ENCODE measurements around the gene MTOR. TPM values are rescaled to one million over a fixed set of nuclear protein-coding genes. Genes with fewer than 3 reads are reported as not detected.
"Not testable (repeated sequence)": the region's sequence is repeated elsewhere in the genome, so short reads cannot be mapped to it uniquely, and the experiment has no call there.

Gene MTOR
- total RNA-seq, 2 experiments from 2014 or later = 55.9 to 57.5 TPM

DNA sequence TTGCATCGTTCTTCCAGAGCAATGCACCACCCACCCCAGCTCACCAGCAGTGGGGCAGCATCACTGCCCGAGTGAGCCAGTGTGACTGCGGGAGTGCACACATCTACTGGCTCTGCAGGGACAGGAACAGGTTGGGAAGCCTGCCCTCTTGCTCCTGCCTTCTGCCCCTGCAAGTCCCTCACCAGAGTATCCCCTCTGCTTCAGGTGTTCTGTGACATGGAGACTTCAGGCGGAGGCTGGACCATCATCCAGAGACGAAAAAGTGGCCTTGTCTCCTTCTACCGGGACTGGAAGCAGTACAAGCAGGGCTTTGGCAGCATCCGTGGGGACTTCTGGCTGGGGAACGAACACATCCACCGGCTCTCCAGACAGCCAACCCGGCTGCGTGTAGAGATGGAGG is 69.0 kb downstream of the MTOR start:
- CTCF ChIA-PET = no interaction called here
- Mint-ChIP-seq H3K9me3 (ENCODE audit: insufficient read depth) (no peaks in the 10 kb centered on the region), H3K27ac (no peak overlapping the region), H3K4me3 (no peak overlapping the region), H3K4me1 (ENCODE audit: low read depth) (no peaks in the 10 kb centered on the region), H3K27me3 (ENCODE audit: low read depth) (no peaks in the 10 kb centered on the region), H3K36me3 (ENCODE audit: low read depth) (peaks cover 30% of the 10 kb centered on the region)
- POLR2A ChIA-PET = no interaction called here
- ATAC-seq (no peak), DNase-seq (no peak)

DNA sequence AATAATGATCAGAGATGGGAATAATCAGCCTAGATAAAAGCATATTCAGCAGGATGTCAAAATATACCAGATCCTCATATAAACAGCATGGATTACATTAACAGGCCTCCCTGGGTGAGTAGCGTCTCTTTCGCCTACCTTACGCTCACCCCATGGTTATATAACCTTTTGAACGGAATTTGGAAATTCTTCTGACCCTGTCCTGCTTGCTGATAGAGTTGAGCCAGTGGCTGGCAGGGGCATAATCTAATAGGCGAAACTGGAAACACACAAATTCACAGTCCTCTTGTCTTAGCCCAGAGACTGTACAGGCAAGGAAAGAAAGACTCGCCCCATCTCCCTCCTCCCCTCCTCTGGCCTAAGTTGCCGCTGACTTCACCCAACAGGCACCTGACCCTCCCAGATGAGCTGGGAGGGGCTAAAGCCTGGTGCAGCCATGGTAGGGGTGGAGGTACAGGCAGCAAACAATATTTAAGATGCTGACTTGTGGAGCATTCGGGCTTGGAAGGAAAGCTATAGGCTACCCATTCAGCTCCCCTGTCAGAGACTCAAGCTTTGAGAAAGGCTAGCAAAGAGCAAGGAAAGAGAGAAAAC is 73.4 kb downstream of the MTOR start, which contains the start of gene ANGPTL7:
TSS of gene ANGPTL7 (plus strand) at position 498 of the 594 bp plus-strand sequence. CDS start 225 bp downstream, outside the sequence.
- Mint-ChIP-seq H3K27ac (no peak within 1 kb of the TSS), H3K4me3 (no peak within 1 kb of the TSS), H3K4me1 (ENCODE audit: low read depth) (no peaks in the 10 kb centered on the region), H3K9me3 (ENCODE audit: insufficient read depth) (no peaks in the 10 kb centered on the region), H3K36me3 (ENCODE audit: low read depth) (peaks cover 12% of the 10 kb centered on the region), H3K27me3 (ENCODE audit: low read depth) (no peaks in the 10 kb centered on the region)
- ATAC-seq (no peak), DNase-seq (no peak)
- CTCF ChIA-PET = interaction anchor here (1.8 kb wide), 1 partner anchor 151 kb away, joined by 7 read pairs; no protein-coding TSS in a partner anchor
- POLR2A ChIA-PET = no interaction called here

DNA sequence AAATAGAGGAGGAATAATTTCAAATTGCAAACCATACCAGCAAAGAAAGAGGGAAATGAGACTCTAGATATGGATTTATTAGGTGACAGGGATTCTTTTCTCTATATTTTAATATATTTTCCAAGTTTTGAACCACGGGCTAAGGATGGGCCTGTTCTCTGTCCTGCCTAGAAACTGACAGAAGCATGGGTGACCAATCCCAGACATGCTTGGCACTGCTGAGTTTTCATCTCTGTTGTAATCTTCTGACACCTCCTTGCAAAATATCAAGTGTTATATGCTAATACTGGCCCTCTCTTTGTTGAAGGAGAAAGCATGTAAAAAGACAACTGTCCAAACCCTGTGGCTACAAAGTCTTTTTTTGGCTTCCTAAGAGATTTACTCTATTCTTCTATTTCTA is 74.0 kb downstream of the MTOR start:
- H3K27me3 Mint-ChIP-seq (ENCODE audit: low read depth) = no peaks in the 10 kb centered on the region
- no peak for DNase-seq
- POLR2A ChIA-PET = interaction anchor here (0.6 kb wide), 1 partner anchor 42 kb away, joined by 4 read pairs; no protein-coding TSS in a partner anchor
- no peaks in the 10 kb centered on the region for H3K4me1 Mint-ChIP-seq (ENCODE audit: low read depth)
- no peak for ATAC-seq
- H3K27ac Mint-ChIP-seq = no peak overlapping the region
- CTCF ChIA-PET = no interaction called here
- no peaks in the 10 kb centered on the region for H3K9me3 Mint-ChIP-seq (ENCODE audit: insufficient read depth)
- peaks cover 11% of the 10 kb centered on the region for H3K36me3 Mint-ChIP-seq (ENCODE audit: low read depth)
- no peak overlapping the region for H3K4me3 Mint-ChIP-seq

DNA sequence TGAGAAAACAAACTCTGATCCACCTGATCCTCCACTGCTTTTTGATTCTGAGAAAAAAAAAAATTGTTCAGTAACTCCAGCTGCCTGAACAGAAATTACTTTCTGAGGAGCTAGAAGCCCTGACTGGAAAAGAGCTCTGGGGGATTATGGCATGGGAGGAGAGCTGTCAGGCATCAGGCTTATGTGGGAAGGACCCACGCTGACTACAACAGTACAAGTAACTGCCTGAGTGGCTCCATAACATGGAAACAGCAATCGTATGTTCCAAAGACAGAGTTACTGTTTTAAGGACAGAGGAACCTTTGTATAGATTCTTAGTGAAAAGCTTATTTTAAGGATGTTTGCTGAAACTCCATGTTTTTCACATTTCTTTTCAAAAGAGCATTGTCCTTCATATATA is 74.4 kb downstream of the MTOR start:
- no peak overlapping the region for H3K4me3 Mint-ChIP-seq
- POLR2A ChIA-PET = interaction anchor here (0.6 kb wide), 1 partner anchor 42 kb away, joined by 4 read pairs; no protein-coding TSS in a partner anchor
- H3K4me1 Mint-ChIP-seq (ENCODE audit: low read depth) = no peaks in the 10 kb centered on the region
- no peak for ATAC-seq
- H3K36me3 Mint-ChIP-seq (ENCODE audit: low read depth) = peaks cover 9% of the 10 kb centered on the region
- no peaks in the 10 kb centered on the region for H3K27me3 Mint-ChIP-seq (ENCODE audit: low read depth)
- H3K9me3 Mint-ChIP-seq (ENCODE audit: insufficient read depth) = no peaks in the 10 kb centered on the region
- CTCF ChIA-PET = no interaction called here
- no peak for DNase-seq
- H3K27ac Mint-ChIP-seq = no peak overlapping the region

DNA sequence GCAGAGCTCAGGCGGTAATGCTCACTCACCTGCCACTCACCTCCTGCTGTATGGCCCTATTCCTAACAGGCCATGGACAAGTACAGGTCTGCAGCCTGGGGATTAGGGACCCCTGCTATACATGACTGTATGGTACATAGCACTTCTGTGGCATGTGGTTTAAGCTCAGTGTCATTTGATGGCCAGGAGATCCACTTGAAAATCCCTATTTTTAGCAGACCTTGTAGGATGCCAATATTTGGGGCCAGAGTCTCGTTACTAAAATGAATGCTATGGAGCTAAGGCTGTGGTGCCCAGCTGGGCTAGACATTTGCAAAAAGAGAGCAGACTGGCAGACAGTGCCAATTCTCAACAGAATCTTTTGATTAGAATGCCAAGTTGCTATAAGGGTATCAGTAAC is 74.9 kb downstream of the MTOR start:
- Mint-ChIP-seq H3K36me3 (ENCODE audit: low read depth) (peaks cover 6% of the 10 kb centered on the region), H3K9me3 (ENCODE audit: insufficient read depth) (no peaks in the 10 kb centered on the region)
- CTCF ChIA-PET = no interaction called here

DNA sequence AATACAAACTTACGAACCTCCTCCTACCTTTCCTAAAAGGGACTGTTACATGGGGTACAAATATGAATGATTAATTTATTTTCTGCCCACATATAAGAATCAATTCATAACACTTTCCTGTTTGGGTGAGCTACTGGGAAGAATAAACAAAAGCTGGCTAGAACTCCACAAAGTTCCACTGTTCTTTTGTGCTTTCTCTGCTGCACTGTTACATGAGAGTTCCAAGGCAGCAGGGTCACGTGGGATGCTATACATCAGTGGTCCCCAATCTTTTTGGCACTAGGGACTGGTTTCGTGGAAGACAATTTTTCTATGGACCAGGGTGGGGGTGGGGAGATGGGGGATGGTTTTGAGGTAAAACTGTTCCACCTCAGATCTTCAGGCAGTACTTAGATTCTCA is 75.4 kb downstream of the MTOR start:
- Mint-ChIP-seq H3K4me1 (ENCODE audit: low read depth) (no peaks in the 10 kb centered on the region), H3K4me3 (no peak overlapping the region), H3K36me3 (ENCODE audit: low read depth) (peaks cover 10% of the 10 kb centered on the region), H3K27me3 (ENCODE audit: low read depth) (no peaks in the 10 kb centered on the region), H3K27ac (no peak overlapping the region), H3K9me3 (ENCODE audit: insufficient read depth) (no peaks in the 10 kb centered on the region)
- ATAC-seq (no peak), DNase-seq (no peak)
- CTCF ChIA-PET = interaction anchor here (1.0 to 1.4 kb wide), 2 partner anchors 21 to 149 kb away, joined by 3 to 9 read pairs; no protein-coding TSS in a partner anchor
- POLR2A ChIA-PET = no interaction called here

More for the DNA sequence above, 74.9 kb downstream of the MTOR start:
- Mint-ChIP-seq H3K27ac (no peak overlapping the region), H3K4me1 (ENCODE audit: low read depth) (no peaks in the 10 kb centered on the region), H3K4me3 (no peak overlapping the region), H3K27me3 (ENCODE audit: low read depth) (no peaks in the 10 kb centered on the region)
- DNase-seq (no peak), ATAC-seq (no peak)
- POLR2A ChIA-PET = no interaction called here

DNA sequence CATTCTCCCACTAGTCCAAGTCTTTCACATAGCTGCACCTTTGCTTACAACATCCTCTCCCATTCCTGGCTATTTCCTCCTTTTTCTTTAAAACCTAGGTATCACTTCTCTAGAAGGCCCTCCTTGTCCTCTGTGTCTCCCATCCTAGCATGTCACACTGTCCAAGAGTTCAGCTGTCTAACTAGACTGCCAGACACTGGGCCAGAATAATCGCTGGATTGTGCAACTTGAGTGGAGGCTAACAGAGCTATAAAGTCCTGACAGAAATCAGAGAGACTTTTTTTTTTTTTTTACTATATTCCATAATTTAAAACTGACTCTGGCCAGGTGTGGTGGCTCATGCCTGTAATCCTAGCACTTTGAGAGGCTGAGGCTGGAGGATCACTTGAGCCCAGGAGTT is 77.4 kb downstream of the MTOR start:
- no peak overlapping the region for H3K4me3 Mint-ChIP-seq
- DNase-seq = no peak
- no peaks in the 10 kb centered on the region for H3K4me1 Mint-ChIP-seq (ENCODE audit: low read depth)
- POLR2A ChIA-PET = no interaction called here
- H3K9me3 Mint-ChIP-seq (ENCODE audit: insufficient read depth) = no peaks in the 10 kb centered on the region
- no peak overlapping the region for H3K27ac Mint-ChIP-seq
- no peak for ATAC-seq
- H3K36me3 Mint-ChIP-seq (ENCODE audit: low read depth) = peaks cover 17% of the 10 kb centered on the region
- H3K27me3 Mint-ChIP-seq (ENCODE audit: low read depth) = no peaks in the 10 kb centered on the region
- CTCF ChIA-PET = interaction anchor here (0.7 kb wide), 1 partner anchor 147 kb away, joined by 3 read pairs; no protein-coding TSS in a partner anchor

DNA sequence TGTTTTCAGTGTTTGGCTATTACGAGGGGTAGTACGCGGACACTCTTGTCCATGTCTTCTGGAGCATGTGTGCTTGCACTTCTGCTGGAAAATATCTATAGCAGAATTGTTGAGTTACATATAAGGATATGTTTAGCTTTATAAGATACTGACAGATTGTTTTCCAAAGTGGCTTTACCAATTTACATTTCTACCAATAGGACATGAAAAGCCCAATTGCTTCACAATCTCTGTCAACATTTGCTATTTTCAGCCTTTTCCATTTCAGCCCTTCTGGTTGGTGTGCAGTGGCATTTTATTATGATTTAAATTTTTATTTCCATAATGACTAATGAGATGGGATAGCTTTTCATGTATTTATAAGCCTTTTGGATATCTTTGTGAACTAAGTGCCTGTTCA is 79.5 kb downstream of the MTOR start:
- no peak overlapping the region for H3K4me3 Mint-ChIP-seq
- peaks cover 19% of the 10 kb centered on the region for H3K36me3 Mint-ChIP-seq (ENCODE audit: low read depth)
- no peak for ATAC-seq
- DNase-seq = no peak
- H3K4me1 Mint-ChIP-seq (ENCODE audit: low read depth) = no peaks in the 10 kb centered on the region
- no peaks in the 10 kb centered on the region for H3K27me3 Mint-ChIP-seq (ENCODE audit: low read depth)
- H3K9me3 Mint-ChIP-seq (ENCODE audit: insufficient read depth) = no peaks in the 10 kb centered on the region
- CTCF ChIA-PET = interaction anchor here (1.0 to 1.1 kb wide), 2 partner anchors 29 to 145 kb away, joined by 3 read pairs; no protein-coding TSS in a partner anchor
- no peak overlapping the region for H3K27ac Mint-ChIP-seq
- POLR2A ChIA-PET = no interaction called here

DNA sequence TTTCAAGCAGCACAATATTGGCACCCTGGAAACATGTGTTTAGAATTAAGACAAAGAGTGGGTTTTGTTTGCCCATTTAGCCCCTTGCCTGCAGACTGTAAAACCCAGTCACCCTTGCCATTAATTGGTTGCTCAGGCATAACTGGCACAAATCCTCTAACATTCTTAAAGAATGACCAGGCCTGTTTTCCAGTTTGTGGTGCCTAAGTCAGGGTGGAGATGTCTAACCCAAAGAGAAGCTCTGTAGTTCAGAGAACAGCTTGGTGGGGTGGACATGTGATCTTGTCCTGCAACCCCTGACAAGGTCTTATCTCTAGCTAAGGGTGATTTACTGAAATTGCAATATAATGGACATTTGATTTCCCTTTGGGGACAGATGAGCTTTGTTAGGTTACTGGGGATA is 82.0 kb downstream of the MTOR start:
- Mint-ChIP-seq H3K36me3 (ENCODE audit: low read depth) (peaks cover 20% of the 10 kb centered on the region), H3K9me3 (ENCODE audit: insufficient read depth) (no peaks in the 10 kb centered on the region), H3K27me3 (ENCODE audit: low read depth) (no peaks in the 10 kb centered on the region), H3K27ac (no peak overlapping the region), H3K4me1 (ENCODE audit: low read depth) (no peaks in the 10 kb centered on the region), H3K4me3 (no peak overlapping the region)
- CTCF ChIA-PET = interaction anchor here (0.9 to 2.2 kb wide), 2 partner anchors 142 to 143 kb away, joined by 4 to 6 read pairs; no protein-coding TSS in a partner anchor
- ATAC-seq = no peak
- DNase-seq = no peak
- POLR2A ChIA-PET = no interaction called here

DNA sequence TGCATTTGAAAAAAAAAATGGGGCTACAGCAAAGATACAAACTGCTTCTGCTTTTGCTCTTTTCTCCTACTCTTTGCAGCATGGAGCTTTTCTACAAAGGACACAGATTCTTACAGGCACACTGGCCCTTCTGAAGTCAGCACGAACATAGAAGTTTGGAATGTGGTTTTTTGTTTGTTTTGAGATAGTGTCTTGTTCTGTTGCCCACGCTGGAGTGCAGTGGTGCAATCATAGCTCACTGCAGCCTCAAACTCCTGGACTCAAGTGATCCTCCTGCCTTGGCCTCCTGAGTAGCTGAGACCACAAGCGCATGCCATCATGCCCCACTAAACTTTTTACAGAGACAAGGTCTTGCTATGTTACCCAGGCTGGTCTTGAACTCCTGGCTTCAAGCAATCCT is 82.6 kb downstream of the MTOR start:
- CTCF ChIA-PET = interaction anchor here (0.6 to 2.2 kb wide), 3 partner anchors 107 to 463 kb away, joined by 3 to 6 read pairs (median 3); no protein-coding TSS in a partner anchor
- H3K4me3 Mint-ChIP-seq; H3K4me1 Mint-ChIP-seq (ENCODE audit: low read depth); ATAC-seq; DNase-seq; H3K27ac Mint-ChIP-seq; H3K9me3 Mint-ChIP-seq (ENCODE audit: insufficient read depth); H3K27me3 Mint-ChIP-seq (ENCODE audit: low read depth); POLR2A ChIA-PET: not testable (repeated sequence)
- peaks cover 17% of the 10 kb centered on the region for H3K36me3 Mint-ChIP-seq (ENCODE audit: low read depth)

DNA sequence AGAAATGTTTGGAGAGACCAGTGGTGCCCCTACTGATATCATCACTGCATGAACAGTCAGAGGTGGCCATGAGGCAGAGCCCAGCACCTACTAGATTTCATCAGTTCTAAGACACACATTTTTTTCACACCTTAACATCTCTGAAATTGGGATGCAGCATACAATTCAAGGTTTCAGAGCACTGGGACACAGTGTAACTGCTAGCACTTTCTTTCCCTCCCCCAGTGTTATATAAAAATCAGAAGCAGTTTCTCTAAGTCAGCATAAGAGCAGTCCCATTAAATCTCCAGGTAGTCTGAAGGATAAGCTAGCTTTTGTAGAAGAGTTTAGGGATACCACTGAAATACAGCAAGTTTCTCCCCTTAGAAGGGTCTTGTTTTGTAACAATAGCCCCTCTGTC is 83.2 kb downstream of the MTOR start:
- Mint-ChIP-seq H3K4me3 (no peak overlapping the region), H3K36me3 (ENCODE audit: low read depth) (peaks cover 16% of the 10 kb centered on the region), H3K27me3 (ENCODE audit: low read depth) (no peaks in the 10 kb centered on the region), H3K9me3 (ENCODE audit: insufficient read depth) (no peaks in the 10 kb centered on the region), H3K27ac (no peak overlapping the region), H3K4me1 (ENCODE audit: low read depth) (no peaks in the 10 kb centered on the region)
- ATAC-seq (no peak), DNase-seq (no peak)
- CTCF ChIA-PET = interaction anchor here (0.8 to 2.2 kb wide), 3 partner anchors 11 to 464 kb away, joined by 3 to 6 read pairs (median 3); no protein-coding TSS in a partner anchor
- POLR2A ChIA-PET = no interaction called here

DNA sequence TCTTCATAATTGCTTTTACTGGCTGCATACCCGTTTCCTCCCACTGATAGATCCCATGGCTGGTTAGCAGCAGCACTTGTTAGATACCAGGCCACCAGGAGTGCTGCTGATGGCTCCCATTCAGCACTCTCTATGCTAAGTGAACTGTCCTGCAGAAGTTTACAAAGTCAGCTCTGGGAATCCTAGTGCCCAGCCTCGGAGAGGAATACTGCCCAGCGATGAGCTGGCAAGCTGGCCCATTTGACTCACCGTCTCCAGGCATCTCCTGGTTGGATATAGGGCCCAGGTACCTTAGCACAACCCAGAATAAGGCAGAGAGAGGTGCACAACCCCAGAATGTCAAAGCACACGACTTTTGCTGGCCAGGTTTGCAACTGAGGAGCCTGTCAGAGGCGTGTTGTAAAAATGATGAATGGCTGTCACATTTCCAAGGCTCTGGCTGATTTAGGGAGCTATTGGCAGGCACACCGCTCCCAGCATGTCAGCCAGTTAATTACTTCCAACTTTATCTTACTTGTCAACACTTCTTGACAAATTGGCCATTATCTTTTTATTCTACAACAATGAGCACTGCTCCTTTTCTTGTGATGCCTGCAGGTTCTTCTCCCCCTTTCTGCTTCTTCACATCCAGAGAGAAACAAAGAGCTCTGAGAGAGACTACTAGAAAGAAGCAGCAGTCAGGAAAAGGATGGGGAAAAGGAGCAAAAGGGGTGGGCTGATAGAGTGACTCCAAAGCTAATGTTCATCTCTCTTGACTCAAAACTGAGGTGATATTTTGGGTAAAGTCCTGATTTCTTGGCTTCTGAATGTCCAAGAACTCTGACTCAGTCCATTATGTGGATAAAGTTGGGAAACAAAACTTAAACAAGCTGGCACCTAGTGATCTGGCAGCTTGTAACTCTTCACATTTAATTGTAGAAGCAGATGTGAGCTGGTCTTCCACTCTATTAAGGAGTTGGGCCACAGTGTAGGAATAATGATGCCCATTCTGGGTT is 84.0 kb downstream of the MTOR start:
- CTCF ChIA-PET = interaction anchor here (0.8 to 2.2 kb wide), 2 partner anchors 12 to 140 kb away, joined by 3 to 6 read pairs; no protein-coding TSS in a partner anchor
- ATAC-seq (no peak), DNase-seq (no peak)
- POLR2A ChIA-PET = no interaction called here
- peaks cover 16% of the 10 kb centered on the region for H3K36me3 Mint-ChIP-seq (ENCODE audit: low read depth)
- no peak overlapping the region for H3K4me3 Mint-ChIP-seq
- no peaks in the 10 kb centered on the region for H3K4me1 Mint-ChIP-seq (ENCODE audit: low read depth)
- no peak overlapping the region for H3K27ac Mint-ChIP-seq
- no peaks in the 10 kb centered on the region for H3K27me3 Mint-ChIP-seq (ENCODE audit: low read depth)
- no peaks in the 10 kb centered on the region for H3K9me3 Mint-ChIP-seq (ENCODE audit: insufficient read depth)

Measured in activated CD8-positive, alpha-beta T cell treated with anti-CD3 and anti-CD28 coated beads, Interleukin-2, amount 10 ng/mL, durations not matched to agents 7 days and 5 days (primary cell).